Fibroblast of skin of right biceps (primary cell): ENCODE measurements around the gene DPH6.
"Not testable (repeated sequence)": the region's sequence is repeated elsewhere in the genome, so short reads cannot be mapped to it uniquely, and the experiment has no call there.

Source experiments
- DNase-seq: peaks from one replicate; pipeline ENCODE4 v3.0.0-alpha.2; 2013

The DPH6 gene

GRCh38 chr15:35431281-35431680 lies 114.7 kb downstream of the DPH6 start:
- DNase-seq, result no peak

GRCh38 chr15:35430301-35430700 lies 115.7 kb downstream of the DPH6 start:
- DNase-seq, result no peak

- DNase-seq, result no peak
These were observed 118.5 kb downstream of the DPH6 start for GRCh38 chr15:35427496-35427895.

- peak; percentile 85 for DNase-seq
These were observed 118.9 kb downstream of the DPH6 start for GRCh38 chr15:35427091-35427490.

- no peak for DNase-seq
These were observed 135.2 kb downstream of the DPH6 start for GRCh38 chr15:35410775-35411174.

- no peak for DNase-seq
These were observed 146.1 kb downstream of the DPH6 start for GRCh38 chr15:35399901-35400300.

GRCh38 chr15:35397027-35397426 lies 148.9 kb downstream of the DPH6 start:
- no peak for DNase-seq

- DNase-seq, result no peak
These were observed 151.5 kb downstream of the DPH6 start for GRCh38 chr15:35394416-35394815.

- peak; percentile 11 for DNase-seq
These were observed 152.6 kb downstream of the DPH6 start for GRCh38 chr15:35393398-35393797.

- DNase-seq, result not testable (repeated sequence)
These were observed 154.5 kb downstream of the DPH6 start for GRCh38 chr15:35391408-35391984.

- no peak for DNase-seq
These were observed 162.5 kb downstream of the DPH6 start for GRCh38 chr15:35383506-35383905.

- no peak for DNase-seq
These were observed 164.6 kb downstream of the DPH6 start for GRCh38 chr15:35381328-35381727.

- no peak for DNase-seq
These were observed 166.0 kb downstream of the DPH6 start for GRCh38 chr15:35379972-35380371.

GRCh38 chr15:35378454-35378853 lies 167.5 kb downstream of the DPH6 start:
- not testable (repeated sequence) for DNase-seq

- DNase-seq, result no peak
These were observed 169.3 kb downstream of the DPH6 start for GRCh38 chr15:35376707-35377106.

- DNase-seq, result no peak
These were observed 171.3 kb downstream of the DPH6 start for GRCh38 chr15:35374661-35375060.

GRCh38 chr15:35362195-35362829 lies 183.7 kb downstream of the DPH6 start:
- peak; percentile 85 for DNase-seq

GRCh38 chr15:35358824-35359223 lies 187.1 kb downstream of the DPH6 start:
- DNase-seq, result no peak

GRCh38 chr15:35351059-35351458 lies 194.9 kb downstream of the DPH6 start:
- DNase-seq, result no peak

- DNase-seq, result peak; percentile 33
These were observed 196.0 kb downstream of the DPH6 start for GRCh38 chr15:35349916-35350315.

GRCh38 chr15:35330916-35331315 lies 215.0 kb downstream of the DPH6 start:
- no peak for DNase-seq

- DNase-seq, result no peak
These were observed 215.8 kb downstream of the DPH6 start for GRCh38 chr15:35330048-35330695.

GRCh38 chr15:35329521-35329961 lies 216.4 kb downstream of the DPH6 start:
- DNase-seq, result peak; percentile 67

GRCh38 chr15:35328836-35329235 lies 217.1 kb downstream of the DPH6 start:
- DNase-seq, result not testable (repeated sequence)
